GOT3 (cell line): ENCODE measurements around the gene CLTA.
"Not testable (repeated sequence)": the region's sequence is repeated elsewhere in the genome, so short reads cannot be mapped to it uniquely, and the experiment has no call there.

Experiments
- DNase-seq: peaks from one replicate; lab custom pipeline; 2025; ENCODE audit warnings: mixed read lengths; lab: John Stamatoyannopoulos, UW

Gene CLTA

DNA sequence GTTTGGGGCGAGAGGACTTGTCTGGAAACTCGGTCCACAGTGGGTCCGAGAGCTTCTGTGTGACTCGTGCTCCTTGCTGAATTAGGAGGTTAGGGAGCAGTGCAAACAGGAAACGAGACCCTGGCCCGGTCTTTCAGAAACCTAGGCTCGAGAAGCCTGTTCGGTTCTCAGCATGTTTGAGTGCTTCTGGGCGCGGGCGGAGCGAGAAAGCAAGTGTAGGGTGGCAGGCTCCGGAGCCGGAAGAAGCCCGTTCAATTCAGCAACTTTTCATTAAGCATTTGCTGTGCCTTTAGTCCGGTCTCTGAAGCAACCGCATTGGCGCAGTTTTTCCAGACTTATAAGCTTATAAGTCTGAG is 547 bp downstream of the CLTA start:
- DNase-seq: no peak

DNA sequence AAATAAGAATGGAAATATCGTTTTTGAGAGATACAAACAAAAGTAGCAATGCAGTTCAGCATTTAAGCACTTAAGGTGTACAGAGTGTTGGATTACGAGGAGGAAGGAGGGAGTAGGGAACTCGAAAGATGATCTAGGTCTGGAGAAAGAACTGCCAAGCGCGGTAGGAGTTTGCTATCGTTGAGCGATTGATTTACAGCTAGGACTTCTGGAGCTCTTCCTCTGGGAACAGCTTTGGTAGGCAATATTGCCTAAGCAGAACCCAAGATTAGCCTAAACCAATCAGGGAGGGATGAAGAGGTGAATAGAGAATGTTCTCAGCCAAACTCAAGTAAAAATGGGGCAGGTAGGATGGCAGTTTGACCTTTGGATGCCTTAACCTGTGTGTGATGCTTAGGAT is 965 bp downstream of the CLTA start:
- no peak for DNase-seq

DNA sequence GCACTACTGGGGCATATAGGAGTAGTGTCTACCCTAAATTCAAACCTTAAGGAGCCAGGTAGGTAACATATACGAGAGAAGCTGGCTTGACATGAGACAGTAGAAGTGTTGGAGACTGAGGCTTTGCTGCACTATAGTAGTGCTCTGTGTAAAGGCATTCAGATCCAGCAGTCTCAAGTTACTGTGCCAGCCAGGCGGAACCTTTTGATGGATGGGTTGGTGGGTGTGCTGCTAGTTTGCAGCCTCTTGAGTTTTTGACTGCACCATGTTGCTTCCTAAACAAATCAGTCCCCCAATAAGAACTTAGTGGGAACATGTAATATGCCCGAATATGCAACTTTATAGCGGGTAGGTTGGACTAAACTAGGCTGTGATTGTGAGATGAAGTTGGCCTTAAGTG is 1.5 kb downstream of the CLTA start:
- no peak for DNase-seq

DNA sequence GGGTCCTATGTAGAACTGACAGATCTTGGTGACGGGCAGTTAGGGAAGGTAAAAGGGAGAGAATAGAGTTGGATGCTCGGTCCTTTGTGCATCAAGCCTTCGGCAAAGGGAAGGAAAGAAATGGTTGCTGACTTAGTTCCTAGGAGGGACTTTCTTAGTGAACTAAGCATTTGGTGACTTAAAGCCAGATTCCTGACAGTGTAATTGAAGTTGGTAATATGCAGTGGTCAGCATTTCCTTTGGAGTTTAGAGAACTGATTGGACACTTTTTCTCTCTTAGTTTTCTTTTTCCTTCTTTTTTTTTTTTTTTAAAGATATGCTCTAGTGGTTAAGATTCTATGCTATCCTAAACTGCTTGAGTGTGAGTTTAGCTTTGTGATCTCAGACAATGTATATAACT is 2.3 kb downstream of the CLTA start:
- DNase-seq: no peak

DNA sequence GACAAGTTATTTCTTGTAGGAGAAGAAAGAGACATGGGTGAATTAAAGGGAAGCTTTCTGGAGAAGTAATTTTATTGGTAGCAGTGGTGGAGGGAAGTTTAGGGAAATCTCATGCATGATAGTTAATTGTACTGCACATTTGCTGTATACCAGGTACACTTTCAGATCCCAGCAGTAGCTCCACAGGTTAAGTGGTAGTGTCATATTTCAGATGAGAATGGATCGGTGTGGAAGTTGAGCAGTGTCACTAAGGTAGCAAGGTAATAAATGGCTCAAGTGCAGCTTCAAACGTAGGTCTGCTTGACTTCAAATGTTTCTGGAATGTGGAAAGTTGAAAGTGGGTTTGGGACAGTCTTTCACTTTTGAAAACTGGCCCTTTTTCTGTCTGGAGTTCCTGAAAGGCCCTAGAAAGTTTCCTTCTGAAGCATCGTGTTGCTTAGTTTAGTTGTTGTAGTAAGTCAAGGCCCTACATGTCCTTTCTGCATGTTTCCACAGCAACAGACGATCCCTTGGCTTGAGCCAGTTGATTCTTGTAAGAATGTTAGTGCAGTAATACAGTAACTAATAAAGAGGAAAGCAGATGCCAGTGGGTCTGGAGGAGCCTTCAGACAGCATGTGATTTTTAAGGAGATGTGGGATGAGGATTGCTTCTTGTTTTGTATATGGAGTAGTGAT is 3.7 kb downstream of the CLTA start:
- DNase-seq: no peak

DNA sequence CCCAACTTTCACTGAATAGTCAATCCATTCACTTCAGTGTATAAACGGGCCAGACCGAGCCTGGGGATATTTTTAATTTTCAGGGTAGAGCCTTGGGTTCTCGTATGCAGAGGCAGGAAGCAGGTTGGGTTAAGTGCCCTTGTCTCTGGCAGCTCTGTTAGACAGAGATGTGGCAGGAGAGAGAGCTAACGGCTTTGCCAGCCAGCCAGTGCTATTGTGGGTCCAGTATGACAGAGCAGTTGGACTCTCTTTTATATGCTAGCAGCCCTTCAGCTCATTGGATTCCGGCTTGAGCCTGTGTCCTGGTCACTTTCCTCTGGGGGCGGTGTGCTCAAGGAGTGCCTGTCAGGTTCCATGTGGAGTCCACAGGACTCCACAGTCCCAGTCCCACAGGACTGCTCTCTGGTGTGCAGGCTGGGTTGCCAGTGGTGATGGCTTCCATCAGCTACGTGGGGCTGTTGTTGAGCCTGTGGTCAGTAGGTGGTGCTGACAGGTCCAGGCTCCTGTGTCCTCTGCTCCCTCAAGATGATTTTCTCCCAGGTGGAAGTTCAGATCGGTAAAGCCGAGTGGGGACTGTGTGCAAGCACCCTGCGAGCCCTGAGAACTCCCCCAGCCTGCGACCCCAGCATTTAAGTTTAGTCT is 14.3 kb downstream of the CLTA start:
- no peak for DNase-seq

DNA sequence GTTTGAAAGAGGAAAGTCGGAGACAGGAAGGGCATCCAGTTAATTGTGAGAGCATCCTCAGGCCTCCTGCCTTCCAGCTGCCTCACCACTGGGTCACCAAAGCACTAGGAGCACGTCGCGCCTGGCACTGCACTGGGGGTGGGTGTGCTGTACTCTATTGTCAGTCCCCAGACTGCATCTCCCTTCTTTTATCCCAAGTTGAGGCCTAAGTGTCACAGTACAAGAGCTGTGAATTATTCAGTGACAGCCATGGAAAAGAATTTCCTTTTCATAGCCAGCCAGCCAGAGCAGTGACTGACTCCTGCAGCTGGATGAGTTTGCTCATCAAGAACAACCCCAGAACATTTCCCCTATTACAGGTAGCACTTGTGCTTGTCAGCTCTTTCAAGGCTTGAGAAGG is 16.3 kb downstream of the CLTA start:
- DNase-seq: no peak

DNA sequence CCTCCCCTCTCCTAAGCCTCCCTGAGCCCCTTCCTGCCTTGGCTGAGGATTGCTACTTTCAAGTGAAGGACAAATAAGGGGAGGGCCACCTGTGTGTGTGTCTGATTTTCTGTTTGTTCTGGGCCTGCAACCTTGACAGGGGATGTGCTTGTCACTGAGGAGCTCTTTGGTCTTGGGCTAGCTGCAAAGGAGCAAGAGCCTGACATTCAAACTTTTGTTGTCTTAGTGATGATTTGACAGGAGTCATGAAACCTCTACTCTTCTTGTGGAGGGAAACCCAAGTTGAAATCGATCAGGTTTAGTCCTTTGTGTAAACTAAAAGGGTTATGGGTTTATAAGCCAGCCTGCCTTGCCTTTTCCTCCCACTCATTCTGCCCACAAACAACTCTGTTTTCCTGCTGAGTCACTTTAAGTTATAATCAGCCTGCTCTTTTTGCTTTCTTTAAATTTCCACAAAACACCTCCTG is 16.9 kb downstream of the CLTA start:
- DNase-seq: no peak

DNA sequence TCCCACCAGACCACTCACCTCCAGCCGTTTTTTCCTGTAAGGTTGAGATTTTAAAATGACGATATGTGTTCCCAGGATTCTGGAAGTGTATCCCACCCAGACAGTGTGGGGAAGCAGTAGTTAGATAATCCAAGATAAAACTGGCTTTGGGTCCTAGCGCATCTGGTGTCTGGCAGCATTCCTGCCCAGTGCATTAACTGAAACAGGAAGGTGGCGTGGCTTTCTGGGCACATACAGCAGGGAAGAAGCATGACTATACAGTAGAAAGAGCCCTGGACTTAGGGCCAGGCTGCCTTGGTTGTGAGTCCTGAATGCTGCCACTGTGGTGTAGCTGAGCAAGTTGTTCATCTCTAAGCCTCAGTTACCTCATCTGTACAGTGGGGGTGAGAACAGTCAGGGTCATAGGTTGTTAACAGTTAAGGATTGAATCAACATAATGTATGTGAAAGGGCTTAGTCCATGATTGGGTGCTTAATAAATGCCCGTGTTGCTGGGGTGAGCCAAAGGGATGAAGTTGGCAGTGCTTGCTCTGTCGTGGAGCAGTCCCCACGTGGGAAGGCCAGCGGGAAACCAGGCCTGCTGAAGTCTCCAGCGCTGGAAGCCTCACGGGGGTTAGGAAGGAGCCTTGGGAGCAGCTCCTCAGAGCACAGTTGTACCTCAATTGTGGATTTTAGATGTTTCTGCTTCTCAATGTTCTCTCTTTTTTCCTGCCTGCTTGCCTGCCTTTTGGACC is 18.0 kb downstream of the CLTA start:
- DNase-seq: no peak

DNA sequence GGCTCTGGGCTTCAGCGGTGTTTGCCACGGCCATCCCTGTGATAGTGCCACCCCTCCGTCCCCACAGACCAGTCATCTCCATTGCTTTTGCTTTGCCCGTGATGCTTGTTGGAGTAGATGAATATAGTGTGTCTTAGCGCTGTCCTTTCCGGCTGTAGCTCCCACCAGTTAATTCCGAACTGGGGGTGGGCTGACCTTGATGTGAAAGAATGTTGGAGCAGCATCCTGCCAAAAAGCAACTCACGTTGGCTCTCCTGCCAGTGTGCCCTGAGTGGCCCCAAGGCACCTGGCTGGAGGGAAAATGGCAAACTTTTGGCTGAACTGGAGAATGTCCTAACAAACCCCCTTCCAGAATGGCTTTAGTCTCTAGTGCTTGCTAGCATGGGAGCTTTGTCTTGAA is 20.0 kb downstream of the CLTA start:
- DNase-seq: no peak

DNA sequence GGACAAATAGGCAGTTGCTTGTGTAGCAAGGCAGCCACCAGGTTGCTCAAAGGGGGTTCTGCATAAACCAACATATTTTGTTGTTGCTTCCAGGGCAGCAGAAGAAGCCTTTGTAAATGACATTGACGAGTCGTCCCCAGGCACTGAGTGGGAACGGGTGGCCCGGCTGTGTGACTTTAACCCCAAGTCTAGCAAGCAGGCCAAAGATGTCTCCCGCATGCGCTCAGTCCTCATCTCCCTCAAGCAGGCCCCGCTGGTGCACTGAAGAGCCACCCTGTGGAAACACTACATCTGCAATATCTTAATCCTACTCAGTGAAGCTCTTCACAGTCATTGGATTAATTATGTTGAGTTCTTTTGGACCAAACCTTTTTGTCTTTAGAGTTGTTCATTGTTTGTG is 20.8 kb downstream of the CLTA start:
- no peak for DNase-seq

DNA sequence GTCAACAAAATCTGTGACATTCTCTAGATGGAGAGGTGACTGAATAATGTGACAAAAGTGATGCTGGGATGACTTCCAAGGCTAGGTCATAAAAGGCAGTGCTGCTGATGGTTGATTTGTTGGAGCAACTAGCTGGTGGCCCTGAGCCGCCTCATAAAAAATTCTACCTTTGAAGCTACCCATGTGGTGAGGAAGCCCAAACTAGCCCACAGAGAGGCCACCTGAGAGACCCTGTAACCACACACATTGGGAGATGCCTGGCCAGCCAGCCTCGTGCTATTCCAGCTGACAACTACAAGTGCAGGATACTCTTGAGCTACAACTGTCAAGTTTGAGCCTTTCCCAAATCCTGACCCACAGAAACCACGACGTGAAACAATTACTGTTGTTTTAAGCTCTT is 22.7 kb downstream of the CLTA start:
- no peak for DNase-seq

DNA sequence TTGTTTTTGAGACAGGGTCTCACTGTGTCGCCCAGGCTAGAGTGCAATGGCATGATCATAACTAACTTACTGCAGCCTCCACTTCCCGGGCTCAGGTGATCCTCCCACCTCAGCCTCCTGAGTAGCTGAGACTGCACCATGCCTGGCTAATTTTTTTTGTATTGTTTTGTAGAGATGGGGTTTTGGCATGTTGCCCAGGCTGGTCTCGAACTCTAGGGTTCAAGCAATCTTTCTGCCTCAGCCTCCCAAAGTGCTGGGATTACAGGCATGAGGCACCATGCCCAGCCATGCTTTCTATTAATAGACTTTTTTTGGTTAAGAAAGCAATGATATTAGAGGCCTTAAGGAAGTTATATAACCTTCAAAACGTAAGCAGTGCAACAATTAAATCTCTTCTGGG is 23.3 kb downstream of the CLTA start:
- DNase-seq: no peak

DNA sequence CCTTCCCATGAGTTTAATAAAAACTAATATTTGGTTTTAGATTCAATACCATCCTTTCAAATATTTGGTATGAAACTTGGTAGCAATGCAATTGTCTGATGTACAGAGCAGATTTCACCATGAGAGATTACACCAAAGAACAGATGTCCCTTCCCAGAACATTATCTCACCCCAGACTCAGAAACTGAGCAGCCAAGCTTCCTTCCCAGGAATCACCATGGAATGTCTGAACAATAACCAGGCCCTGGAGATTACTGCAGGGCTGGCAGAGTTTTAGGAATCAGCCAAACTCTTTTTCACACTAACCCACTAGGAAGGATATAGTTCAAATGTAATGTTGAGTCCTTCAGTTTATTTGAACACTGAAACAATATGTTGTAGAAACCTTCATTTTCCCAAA is 23.9 kb downstream of the CLTA start:
- no peak for DNase-seq

DNA sequence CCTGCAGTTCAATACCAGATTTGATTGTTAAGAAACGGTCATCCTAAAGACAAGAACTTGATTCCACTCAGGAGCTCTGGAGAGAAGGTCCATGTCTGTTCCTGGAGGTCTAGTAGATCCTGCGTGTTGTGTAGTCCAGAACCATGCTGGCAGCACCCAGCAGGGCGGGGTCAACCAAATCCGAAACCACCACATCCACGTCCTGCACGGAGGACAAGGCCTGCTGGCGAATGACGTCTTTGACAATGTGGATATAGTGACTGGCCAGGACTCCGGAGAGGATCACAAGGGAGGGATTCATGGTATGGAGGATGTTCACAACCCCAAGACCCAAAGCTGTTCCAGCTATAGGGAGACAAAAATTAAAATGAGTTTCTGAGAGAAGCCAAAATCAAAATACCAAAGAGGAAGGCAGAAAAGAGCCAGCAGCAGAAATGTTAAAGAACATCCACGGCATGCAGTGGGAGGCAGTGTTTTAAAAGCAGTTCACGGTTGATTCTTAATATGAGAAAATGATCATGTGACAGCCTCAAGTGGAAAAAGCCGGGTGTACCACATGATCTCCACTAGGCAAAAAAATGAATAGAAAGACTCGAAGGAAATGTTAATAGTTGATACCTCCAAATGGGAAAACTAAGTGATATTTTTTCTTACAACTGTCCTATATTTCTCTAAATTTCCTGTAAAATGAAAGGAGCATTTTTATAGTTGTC is 26.7 kb downstream of the CLTA start:
- no peak for DNase-seq

DNA sequence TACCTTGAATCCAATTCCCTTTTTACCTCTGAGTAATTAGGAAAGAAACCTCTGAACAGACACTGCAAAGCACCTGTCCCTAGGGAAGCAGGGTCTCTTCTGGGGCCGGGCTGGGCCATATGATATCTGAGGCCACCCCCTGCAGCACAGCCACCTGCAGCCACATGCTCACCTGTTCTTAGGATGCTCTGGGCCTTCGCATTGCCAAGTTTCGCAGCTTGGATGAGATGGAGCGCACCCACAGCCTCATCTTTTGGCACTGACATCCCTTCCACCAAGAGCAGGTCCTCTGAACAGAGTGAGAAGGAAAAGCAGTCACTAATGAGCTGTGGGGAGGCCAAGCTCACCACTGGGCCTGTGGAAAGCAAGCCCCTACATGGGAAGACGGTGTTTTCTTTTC is 27.3 kb downstream of the CLTA start:
- no peak for DNase-seq

DNA sequence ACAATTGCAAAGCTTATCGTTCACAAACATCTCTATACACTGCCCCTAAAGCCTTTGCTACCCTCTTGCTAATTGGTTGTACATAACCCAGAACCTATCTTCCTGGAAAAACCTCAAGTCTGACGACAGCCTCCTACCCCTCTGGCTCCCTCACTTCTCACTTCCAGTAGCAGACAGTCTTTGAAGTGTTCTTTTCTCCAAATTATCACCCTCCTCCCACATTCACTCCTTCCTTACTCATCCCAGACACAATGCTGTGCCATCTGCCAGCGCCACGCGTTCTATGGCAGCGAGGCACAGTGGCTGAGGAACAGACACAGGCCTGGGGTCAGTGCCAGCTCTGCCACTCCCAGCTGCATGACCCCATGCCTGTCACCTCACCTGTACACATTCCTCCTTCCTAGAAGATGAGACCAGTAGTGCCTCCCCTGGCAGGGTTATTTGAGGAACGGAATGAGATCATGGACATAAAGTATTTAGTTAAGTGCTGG is 27.7 kb downstream of the CLTA start:
- DNase-seq: no peak

DNA sequence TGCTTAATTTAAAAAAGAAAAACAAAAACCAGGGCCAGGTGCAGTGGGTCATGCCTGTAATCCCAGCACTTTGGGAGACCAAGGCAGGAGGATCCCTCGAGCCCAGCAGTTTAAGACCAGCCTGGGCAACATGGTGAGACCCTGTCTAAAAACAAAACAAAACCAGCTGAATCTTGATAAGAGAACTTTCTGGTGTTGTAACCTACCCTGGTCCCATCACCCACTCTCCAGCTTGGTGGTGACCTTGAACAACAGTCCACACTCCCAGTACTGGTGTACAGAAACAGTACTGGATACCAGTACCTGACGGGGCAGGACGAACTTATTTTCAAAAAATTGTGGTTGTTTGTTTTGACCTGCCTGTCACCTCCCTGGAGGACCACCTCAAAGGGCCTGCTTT is 30.9 kb downstream of the CLTA start:
- DNase-seq: no peak

DNA sequence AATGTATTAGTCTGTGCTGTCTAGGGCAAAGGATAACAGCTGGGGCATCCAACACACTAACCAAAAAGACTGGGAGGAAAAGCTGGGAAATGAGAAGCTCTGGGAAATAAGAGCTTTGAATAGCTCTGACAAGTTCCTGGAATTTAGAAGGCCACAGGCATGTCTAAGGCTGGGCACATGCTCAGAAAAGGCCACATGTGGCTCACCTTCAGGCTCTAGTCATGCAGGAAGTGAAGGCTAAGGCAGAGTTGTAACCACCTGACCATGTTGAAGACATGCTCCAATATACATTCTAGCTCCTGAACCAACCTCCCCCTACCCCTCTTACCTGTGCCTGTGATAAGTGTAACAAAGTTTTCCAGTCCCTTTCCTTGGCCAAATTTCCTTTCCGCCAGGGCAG is 31.7 kb downstream of the CLTA start:
- no peak for DNase-seq

DNA sequence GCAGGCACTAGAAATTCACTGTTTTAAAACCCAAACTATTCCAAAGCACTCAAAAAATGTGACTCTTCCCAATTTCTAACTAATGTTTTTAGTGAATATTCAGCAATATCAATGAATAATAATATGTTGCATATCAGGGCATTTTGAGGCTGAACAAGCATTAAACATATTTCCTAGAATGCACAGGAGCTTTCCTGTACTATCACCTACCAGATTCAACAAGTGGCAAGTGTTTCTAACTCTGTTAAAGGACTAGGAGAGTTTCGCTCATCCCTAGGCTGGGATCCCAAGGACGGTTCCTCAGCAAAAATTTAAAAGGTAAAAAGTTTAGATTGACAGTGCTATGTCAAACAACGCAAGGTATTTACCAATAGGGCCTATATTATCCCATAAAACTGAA is 46.5 kb downstream of the CLTA start:
- DNase-seq: no peak

DNA sequence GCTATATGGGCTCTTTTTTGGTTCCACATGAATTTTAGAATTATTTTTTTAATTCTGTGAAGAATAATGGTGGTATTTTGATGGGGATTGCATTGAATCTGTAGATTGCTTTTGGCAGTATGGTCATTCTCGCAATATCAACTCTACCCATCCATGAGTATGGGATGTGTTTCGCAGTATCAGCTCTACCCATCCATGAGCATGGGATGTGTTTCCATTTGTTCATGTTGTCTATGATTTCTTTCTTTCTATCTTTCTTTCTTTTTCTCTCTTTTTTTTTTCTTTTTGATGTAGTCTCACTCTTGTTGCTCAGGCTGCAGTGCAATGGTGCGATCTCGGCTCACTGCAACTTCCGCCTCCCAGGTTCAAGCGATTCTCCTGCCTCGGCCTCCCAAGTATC is 48.5 kb downstream of the CLTA start:
- not testable (repeated sequence) for DNase-seq

DNA sequence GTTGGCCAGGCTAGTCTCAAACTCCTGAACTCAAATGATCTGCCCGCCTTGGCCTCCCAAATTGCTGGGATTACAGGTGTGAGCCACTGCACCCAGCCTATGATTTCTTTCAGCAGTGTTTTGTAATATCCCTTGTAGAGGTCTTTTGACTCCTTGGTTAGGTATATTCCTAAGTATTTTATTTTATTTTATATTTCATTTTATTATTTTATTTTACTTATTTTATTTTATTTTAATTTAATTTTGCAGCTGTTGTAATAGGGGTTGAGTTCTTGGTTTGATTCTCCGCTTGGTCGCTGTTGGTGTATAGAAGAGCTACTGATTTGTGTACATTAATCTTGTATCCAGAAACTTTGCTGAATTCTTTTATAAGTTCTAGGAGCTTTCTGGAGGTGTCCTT is 49.0 kb downstream of the CLTA start:
- not testable (repeated sequence) for DNase-seq

DNA sequence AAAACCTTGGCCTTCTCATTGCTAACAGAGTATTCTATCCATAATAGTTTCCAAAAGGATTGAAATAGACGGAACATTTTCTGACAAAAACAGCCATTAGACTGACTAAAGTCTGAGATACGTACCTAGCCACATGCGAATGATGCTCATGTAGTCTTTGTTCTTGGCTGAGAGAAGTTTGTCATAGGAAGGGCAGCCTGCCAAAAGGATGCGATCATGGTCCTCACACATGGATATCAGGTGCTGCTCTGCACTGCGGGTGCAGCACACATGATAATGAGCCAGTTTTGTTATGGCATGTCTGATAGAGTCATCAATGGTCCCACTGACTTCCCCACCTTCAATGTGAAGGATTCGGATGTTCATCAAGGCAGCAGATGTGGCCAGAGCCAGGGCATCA is 55.2 kb downstream of the CLTA start:
- DNase-seq: no peak
